Muscle of arm (tissue), 12 donors: Measurements from ENCODE around the gene CENPN. TPM values are rescaled to one million over a fixed set of nuclear protein-coding genes. Genes with fewer than 3 reads are reported as not detected.

Experiments
- DNase-seq: peaks from one replicate; pipeline ENCODE4 v3.0.0-alpha.2; 2013
- polyA plus RNA-seq, 12 donors: library from polyadenylated mRNA; unstranded; fragments of 120-200 nt; gene quantifications; one replicate each; pipeline ENCODE4 v1.2.1, GENCODE V29; 2013; ENCODE audit not compliant: insufficient read length in 12 of 12

Gene CENPN
- polyA plus RNA-seq, 12 donors: 8.0 to 22.4 (median 14.9) TPM; not detected in 1

DNA sequence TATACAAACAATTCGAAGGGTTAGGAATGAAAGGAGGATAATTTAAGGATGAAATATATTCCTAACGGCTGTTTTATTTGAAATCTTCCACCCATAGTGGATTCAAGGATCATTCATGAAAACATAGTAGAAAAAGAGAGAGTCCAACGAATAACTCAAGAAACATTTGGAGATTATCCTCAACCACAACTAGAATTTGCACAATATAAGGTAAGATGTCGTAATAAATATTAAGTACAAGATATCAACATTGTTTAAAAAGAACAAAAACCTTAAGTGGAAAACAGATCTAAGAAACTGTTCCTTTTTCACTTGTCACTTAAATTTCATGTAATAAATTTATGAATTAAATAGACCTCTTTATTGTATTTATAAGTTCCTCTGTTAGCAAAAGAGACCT is 19.4 kb downstream of the CENPN start:
- no peak for DNase-seq

DNA sequence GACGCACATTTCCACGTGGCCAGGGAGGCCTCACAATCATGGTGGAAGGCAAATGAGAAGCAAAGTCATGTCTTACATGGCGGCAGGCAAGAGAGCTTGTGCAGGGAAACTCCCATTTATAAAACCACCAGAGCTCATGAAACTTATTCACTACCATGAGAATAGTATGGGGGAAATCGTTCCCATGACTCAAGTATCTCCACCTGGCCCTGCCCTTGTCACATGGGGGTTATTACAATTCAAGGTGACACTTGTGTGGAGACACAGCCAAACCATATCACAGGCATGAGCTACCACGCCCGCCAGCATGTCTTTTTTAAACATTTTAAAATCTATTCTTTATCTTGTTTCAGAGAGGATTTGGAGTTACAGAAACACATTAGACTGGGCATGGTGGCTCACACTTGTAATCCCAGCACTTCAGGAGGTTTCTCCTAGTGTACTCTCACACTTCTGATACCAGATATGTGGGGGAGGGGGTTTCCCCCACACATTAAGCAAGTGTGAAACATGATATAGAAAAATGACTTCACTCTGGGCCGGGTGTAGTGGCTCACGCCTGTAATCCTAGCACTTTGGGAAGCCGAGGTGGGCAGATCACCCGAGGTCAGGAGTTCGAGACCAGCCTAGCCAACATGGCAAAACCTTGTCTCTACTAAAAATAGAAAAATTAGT is 23.1 kb downstream of the CENPN start:
- DNase-seq: no peak

DNA sequence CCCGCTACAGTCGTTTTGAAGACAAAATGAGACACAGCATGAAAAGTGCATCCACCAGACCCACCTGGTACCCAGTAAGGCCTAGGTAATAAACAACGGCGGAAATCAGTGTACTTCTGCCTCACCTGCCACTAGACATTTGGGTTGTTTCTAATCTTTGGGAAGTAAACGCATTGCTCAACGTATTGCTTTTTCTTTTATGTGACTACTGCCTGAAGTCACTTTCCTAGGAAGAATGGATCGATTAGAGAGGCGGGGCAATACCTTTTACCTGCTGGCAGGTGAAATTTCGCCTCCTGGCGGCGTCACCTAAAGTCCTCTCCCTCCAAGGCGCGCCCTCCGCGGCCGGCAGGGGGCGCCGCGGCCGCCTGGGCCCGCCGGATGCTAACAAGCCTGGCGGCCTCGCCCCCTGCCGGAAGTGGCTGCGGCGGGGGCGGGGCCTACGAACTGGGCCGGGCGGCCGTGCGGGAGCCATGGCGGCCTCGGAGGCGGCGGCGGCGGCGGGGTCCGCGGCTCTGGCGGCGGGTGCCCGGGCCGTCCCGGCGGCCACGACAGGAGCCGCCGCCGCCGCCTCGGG is 28.5 kb downstream of the CENPN start, which contains the start of gene ATMIN:
TSS of gene ATMIN (plus strand) at position 445 of the 577 bp plus-strand sequence. CDS start at position 474, 29 bp downstream.
- peak; percentile 80 for DNase-seq

DNA sequence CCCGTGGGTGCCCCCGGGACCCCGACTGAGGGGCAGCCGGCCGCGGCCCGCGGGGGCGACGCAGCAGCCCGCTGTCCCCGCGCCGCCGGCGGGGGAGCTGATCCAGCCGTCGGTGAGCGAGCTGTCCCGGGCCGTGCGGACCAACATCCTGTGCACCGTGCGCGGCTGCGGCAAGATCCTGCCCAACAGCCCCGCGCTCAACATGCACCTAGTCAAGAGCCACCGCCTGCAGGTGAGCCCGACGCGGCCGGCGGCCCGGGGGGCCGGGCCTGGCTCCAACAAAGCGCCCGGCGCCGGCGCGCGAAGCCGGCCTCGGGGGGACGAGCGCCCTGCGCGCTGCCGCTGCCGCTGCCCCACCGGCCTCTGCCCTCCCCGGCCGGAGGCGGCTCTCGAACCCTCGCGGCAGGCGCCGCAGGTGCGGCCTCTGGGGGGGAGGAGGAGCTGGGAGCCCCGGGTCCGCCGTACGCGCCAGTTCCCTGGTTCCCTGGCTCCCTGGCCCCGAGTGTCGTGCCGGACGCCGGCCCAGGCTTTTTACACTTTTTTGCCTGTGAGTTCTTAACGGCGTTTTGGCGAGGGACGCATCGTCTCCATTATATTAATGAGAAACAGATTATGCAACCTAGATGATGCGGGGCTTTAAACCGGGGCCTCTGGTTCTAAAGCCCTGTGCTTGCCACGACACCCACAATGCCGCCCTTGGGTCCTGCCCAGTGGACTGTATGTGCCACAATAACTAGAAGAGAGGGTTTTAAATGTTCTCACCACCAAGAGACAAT is 29.1 kb downstream of the CENPN start:
- peak; percentile 22 for DNase-seq

DNA sequence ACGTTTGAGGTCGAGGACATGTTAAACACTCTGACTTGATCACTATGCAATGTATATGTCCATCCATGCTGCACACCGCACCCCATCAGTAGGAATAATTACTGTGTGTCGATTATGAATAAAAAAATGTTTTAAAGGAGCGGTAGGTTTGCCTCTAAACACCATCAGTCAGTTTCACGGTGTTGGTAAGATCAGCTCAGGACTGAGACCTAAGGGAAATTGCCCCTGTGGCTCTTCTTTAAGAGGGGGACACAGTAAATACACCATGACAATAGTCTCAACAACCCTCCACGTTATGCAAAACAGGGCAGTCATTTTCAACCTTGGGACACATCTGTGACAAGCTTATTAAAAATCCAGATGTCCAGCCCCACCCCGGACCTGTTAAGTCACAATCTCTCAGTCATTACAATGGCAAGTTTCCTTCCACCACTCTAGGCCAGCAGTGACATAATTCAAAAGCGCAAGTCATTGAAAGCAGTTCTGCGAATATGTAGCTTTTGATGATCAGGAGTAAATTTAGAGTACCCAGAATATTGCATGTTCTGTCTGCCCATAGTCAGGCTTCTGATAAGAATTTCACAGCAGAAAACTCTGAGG is 29.8 kb downstream of the CENPN start:
- peak; percentile 2 for DNase-seq

DNA sequence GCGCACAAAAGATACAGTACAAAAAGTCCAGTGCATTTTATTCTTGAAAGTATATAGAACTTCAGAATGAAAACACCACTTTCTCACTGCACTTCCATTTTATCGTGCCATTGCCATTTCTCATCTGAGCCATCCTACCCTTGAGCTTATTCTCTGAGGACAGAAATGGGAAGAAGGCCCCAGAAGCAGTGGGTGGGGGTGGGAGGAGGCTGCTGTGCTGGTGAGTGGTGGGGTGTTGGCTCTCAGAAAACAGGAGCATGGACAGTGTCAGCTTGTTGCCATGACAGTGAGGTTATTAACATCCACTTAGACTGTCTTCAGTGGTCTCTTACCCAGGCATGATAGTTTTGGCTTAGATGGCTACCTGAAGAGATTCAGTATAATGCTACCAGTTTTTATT is 33.1 kb downstream of the CENPN start:
- DNase-seq: no peak

DNA sequence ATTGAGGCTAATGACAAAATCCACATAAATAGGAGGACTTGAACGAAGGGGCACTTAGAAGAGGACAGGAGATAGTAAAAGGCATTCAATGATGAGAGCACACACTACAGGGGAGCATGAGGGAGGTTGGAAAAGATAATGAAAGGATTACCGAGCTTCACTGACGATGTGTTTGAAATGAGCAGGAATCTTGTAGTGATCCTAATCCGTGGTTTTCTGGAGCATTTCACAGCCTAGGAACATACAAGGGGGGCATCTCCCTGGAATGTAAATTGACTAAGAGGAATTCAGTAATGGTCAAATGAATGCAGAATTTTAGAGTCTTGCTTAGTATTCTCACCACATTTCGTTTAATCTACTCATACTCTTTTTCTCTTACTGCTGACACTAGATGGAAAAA is 33.8 kb downstream of the CENPN start:
- DNase-seq: no peak

DNA sequence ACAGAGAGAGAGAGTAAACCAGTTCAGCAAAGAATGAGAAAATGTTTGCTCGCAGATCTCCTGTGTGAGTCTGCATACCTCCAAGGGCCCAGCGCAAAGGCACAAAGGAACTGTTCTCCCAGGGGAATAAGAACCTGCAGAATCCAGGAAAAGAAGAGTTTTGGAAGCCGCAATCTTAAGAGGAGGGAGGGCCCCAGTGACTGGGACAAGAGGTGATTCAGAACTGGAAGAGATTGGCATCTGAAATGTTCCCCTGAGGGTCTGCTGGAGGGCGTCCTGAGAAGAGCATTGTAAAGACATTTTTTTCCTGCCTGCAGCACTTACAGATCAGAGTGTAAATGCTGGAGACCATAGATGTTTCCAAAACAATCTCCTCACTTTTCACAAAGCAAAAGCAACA is 34.7 kb downstream of the CENPN start:
- no peak for DNase-seq

DNA sequence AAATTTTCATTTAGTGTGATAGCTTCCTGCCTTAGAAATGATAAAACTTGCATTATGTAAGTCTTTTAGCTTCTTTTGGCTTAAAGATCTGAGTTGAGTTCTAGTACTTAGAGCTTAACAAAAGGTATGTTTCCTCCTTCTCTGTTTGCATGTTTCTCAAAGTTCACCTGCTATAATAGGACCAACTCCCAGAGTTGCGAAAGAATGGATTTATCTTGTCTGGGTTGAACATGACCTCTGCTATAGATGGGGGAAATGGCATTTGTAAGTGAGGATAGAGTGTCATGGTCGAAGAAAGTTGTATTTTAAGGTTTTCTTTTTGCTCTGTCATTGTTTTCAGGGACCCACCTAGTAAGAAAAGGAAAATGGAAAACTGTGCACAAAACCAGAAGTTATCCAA is 35.8 kb downstream of the CENPN start:
- no peak for DNase-seq

DNA sequence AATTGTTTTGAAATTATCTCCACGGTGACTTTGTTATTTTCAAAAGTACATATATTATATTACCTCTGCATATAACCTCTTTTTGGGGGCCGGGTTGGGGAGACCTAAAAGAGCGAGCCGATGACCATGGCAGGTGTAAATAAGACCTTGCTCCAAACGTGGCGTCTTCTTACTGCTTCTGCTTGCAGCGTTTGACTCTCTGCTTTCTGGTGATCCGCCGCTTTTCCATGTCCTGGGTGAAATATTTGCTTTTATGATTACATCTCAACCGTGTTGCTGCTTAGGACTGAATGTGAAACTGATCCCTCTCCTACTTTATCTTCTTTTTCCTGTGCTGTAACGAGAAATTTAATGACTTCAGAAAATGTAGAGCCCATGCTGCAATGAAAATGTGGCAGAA is 46.7 kb downstream of the CENPN start:
- DNase-seq: no peak

DNA sequence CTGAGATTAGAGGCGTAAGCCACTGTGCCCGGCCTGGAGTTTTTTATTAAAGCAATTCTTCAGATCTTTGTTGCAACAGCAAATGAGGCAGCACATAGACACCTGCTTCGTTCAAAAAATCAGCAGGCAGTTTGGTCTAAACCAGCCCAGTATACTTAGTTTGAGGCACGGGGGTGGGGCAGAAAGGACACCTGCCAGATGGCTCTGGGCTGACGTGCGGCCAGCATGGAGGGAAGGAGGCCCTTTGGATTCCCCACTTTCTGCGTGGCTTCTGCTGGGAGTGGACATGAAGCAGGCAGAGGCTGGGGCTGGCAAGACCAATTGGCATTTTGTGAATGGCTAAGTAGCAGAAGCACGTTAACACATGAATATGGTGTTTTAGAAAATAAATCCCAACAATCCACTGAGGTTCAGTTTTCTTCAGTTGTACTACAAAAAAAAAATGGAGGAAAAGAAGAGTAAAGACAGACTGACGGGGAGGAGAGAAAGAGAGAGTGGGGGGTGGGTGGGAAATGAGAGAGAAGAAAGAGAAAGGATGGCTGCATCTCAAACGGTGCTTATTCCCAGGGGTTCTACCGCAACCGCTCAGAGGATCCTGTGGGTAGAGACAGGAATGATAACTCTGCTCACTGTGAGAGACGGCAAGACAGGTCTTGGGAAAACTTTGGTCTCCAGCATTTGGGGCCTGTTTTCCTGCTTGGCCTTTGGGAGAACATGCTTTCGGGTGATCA is 53.7 kb downstream of the CENPN start:
- DNase-seq: no peak

DNA sequence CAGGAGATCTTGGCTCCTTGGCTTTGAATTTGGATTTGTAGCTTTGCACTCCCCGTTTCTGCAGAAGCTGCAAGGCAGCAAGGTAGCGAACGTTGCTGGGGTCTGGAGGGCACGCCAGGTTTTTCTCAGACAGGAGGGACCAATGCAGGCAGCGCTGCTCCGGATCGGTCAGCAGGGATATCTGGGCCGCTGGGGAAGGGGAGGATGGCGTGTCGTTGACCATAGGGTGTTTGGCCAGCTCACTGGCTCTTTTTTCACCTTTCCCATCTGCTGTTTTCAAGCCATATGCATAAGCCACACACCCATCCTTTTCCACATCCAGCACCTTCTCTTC is 54.3 kb downstream of the CENPN start:
- no peak for DNase-seq

DNA sequence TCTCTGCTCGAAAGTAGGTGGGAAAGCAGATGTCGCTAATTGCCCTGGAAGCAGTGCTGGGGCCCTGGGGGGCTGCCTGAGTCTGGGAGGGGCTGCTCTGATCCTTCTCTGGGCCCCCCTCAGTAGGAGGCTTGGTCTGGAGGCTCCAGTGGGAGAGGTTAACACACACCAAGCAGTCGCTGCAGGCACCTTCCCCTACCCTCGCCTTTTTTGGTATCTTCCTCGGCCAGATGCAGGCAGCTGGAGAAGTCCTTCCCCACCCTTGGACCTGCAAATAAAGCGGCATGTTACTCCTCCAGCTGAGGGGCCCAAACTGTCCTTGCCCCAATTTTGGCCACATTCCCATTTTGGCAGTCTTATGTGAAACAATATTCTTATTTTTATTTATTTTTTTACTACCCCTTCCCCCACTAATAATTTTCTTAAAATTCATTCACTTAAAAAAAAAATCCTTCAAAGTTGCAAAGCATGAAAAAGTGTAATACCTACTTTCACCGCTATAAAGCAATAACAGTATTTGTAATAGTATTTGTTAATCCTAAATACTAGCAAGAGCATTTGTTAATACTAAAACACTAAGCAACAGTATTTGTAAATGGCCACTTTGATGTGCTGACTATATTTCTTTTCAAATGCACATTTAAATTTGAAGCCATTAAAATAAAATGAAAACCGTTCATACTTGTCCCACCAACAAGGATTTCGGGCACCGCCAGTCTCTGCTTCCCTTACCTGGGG is 55.0 kb downstream of the CENPN start:
- no peak for DNase-seq

DNA sequence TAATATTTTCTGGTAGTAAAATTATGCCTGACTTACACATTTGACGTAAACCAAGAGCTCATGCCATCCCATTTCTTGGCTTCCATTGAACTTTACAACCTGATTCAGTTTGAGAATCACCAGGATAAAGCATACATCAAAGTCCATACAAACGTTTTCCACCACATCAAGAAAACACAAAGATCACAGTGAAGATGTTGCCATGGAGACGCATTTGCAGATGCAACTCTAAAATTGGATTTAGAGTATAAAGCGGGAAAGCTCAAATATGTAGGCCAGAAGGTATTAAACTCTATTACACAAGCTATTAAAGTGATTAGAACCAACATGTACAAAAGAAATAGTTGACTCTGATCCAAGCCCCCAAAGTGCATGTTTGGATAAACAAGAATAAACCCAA is 59.7 kb downstream of the CENPN start:
- DNase-seq: no peak

DNA sequence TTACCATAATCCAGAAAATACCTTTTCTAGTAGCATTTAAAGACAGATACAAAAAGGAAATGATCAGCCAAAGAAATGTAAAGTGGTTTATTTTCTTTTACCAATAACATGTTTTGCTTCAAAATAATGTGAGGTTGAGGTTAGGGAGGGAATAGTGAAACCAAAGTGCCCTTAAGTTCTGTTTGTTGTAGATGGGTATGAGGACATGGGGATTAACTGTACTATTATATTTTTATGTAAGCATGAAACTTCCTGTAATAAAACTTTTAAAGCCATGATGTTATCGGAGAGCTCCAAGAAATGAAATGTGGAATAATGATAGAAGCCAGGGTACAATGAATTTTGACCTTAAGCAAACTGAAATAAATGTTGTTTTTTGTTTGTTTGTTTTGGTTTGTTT is 60.2 kb downstream of the CENPN start:
- DNase-seq: no peak

DNA sequence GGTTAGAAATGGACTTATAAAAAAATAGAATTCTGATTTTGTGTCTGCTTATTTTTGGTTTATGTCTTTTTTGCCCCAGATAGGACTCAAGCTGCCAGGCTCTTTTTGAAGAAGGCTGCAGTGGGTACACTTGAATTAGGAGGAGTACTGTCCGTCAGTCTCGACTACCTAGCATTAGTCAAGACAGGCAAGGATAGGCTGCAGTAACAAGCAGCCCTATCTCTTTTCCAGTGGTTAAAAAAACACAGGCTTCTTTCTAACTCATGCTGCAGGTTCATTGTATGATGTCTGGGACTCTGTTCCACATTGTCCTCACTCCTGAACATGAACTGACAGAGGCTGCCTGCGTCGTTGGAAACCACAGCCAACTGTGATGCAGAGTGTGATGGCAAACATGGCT is 62.0 kb downstream of the CENPN start:
- no peak for DNase-seq

DNA sequence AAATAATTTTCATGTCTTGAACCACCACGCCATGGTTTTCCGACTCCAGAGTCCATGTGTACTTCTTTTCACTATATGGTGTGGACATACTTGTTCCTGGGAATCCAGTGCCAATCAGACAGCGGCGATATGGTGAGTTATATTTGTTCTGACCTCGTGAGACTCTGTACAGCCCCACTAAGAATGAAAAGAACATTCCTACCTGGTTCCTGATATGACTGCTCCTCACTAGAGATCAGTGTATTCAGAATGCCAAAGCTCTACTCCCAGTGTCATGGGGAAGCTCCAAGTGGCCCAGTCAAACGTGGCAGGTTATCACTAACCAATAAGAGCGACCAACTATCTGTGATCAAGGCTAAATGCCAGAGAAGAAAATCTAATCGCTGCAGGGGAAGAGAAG is 64.0 kb downstream of the CENPN start:
- DNase-seq: no peak

DNA sequence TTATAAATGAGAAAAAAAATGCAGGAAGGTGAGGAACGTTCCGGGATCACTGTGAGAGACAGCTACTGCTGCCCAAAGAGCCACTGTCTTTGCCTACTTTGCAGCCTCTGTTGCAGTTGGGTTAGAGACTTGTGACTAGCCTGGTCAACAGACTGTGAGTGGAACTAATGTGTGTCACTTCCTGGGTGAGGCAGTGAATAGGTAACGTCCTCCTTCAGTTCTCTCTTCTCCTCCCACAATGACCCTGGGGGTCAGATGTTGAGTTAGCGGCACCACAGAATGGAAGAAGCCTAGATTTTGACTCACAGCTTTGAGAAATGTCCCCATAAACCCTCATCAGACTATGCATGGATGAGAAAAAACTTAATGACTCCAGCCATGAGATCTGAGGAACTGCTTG is 64.8 kb downstream of the CENPN start:
- DNase-seq: no peak

DNA sequence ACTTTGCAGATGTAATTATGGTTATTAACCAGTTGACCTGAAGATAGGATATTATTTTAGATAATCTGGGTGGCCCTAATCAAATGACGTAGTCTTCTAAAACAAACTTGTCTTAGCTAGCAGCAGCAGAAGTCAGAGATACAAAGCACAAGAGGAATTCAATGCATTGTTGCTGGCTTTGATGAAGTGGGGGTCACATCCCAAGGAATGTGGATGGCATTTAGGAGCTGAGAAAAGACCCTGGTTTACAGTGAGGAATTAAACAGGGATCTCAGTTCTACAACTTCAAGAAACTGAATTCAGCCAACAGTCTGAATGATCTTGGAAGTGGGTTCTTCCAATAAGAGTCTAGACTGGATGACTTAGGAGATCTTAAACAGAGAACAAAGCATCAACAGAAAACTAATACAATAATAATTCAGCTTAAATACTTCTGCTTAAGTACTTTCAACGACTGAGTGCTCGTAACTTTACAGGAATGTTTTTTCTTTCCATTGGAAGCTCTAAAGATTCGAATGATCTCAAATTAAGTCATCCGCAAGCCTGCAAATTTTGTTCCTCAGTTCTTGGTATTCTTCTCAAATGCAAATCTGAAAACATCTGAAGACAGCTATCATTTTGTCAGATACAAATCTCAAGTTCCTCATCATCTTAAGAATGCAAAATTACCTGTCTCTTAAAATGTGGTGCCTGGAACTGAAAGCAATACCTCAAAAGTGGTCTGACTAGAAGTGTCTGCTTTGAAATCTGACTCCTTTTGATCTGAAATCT is 66.7 kb downstream of the CENPN start:
- DNase-seq: no peak

DNA sequence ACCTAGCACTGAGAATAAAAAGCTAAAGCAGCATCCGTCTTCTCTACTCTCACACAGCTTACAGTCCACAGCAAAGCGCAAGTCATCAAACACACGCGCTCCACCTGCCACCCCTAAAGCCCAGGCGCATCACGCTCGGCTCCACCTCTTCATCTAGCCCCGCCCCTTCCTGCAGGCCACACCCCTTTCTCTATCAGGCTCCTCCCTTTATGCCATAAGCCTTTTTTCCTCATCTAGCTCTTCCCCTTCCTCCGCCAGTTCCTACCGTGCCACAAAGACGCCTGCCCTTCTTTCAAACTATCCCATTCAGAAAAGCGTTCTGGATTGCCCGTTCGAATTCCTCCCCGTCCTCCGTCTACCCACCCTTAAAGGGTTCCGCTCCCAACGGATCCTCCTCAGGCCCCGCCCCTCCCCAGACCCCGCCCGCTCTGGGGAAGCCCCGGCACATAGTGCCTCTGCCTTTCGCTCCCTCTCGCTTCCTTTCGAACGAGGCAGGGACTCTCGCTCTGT is 69.6 kb downstream of the CENPN start:
- no peak for DNase-seq
